A549 (cell line): Measurements from ENCODE around the gene ERBB3. TPM values are rescaled to one million over a fixed set of nuclear protein-coding genes. Genes with fewer than 3 reads are reported as not detected.

Experiments
- ATAC-seq, 2 experiments: fragments of 200-7000 bp in 1 of 2; fragments of >200 bp in 1 of 2; cut with Nextera tagmentation in 1 of 2; cut with Tn5 transposase in 1 of 2; 3 replicates each; pipeline versions ENCODE4 v1.8.0 to v1.9.1; 2018 to 2020; ENCODE audit warnings: mild to moderate bottlenecking in 1 of 2, moderate library complexity in 1 of 2
- CTCF ChIA-PET: fragments of 300-600 bp; sonication (Branson Sonifier 250); formaldehyde crosslinking; extraction: SDS; loops from one replicate; lab custom pipeline; 2021; ENCODE audit warnings: antibody characterized with exemption, inconsistent platforms; lab: Yijun Ruan, JAX
- POLR2A ChIA-PET: fragments of 350-600 bp; formaldehyde crosslinking; extraction: SDS; loops from one replicate; lab custom pipeline; 2021; ENCODE audit warnings: antibody characterized with exemption, inconsistent platforms; lab: Yijun Ruan, JAX
- DNase-seq, 2 experiments: peaks; one replicate each; pipeline versions ENCODE4 v3.0.0 to v3.0.0-alpha.2; 2011 to 2016; ENCODE audit warnings: low read depth in 1 of 2, low spot score in 1 of 2
- FAIRE-seq: peaks from 2 replicates; lab custom pipeline; 2011; peaks lifted over from hg19 to GRCh38; lab: Jason Lieb, UNC
- H3K27ac ChIP-seq, 2 experiments: fragments of >200 bp; sonication (Bioruptor Twin); formaldehyde crosslinking; 3 replicates each; pipeline ENCODE4 v1.5.1; 2016 to 2017
- H3K4me1 ChIP-seq: fragments of >200 bp; sonication (Bioruptor Twin); formaldehyde crosslinking; 3 replicates; pipeline ENCODE4 v1.6.1; 2016
- H3K4me2 ChIP-seq: fragments of >200 bp; sonication (Bioruptor Twin); formaldehyde crosslinking; 3 replicates; pipeline ENCODE4 v1.6.1; 2016
- H3K4me3 ChIP-seq: fragments of >200 bp; sonication (Bioruptor Twin); formaldehyde crosslinking; 3 replicates; pipeline ENCODE4 v1.5.1; 2016
- H3K9me3 ChIP-seq: fragments of >200 bp; sonication (Bioruptor Twin); formaldehyde crosslinking; 3 replicates; pipeline ENCODE4 v1.6.1; 2016
- BHLHE40 ChIP-seq: IDR thresholded peaks from 2 replicates; pipeline ENCODE4 v1.6.1; 2012; ENCODE audit warnings: low read depth, low read length, inconsistent platforms
- CBX2 ChIP-seq: fragments of 200-600 bp; sonication (generic); IDR thresholded peaks from 2 replicates; pipeline ENCODE4 v1.6.1; 2016; ENCODE audit warnings: low read depth, mild to moderate bottlenecking, borderline replicate concordance
- CHD2 ChIP-seq: fragments of 150-350 bp; IDR thresholded peaks from 2 replicates; pipeline ENCODE4 v1.6.1; 2014; ENCODE audit warnings: low read length; ENCODE audit not compliant: partially characterized antibody
- E2F6 ChIP-seq: IDR thresholded peaks from 2 replicates; pipeline ENCODE4 v1.6.1; 2012; ENCODE audit warnings: low read depth, borderline replicate concordance
- EHF ChIP-seq: fragments of 250-450 bp; sonication (Bioruptor Pico); IDR thresholded peaks from 2 replicates; pipeline ENCODE4 v1.5.0; 2020; ENCODE audit warnings: mild to moderate bottlenecking
- EP300 ChIP-seq, 2 experiments: fragments of >200 bp; sonication (Bioruptor Twin); formaldehyde crosslinking; IDR thresholded peaks; 2 replicates in 1 of 2; 3 replicates in 1 of 2; pipeline ENCODE4 v1.6.1; 2016 to 2017
- ESRRA ChIP-seq: fragments of 150-350 bp; IDR thresholded peaks from 2 replicates; pipeline ENCODE4 v1.6.1; 2014; ENCODE audit warnings: mild to moderate bottlenecking, low read length, borderline replicate concordance
- HDAC2 ChIP-seq: fragments of 200-600 bp; sonication (generic); IDR thresholded peaks from 2 replicates; pipeline ENCODE4 v1.6.1; 2016
- HES2 ChIP-seq: fragments of >200 bp; sonication (Bioruptor Twin); formaldehyde crosslinking; IDR thresholded peaks from 2 replicates; pipeline ENCODE4 v1.6.1; 2016
- HEYL ChIP-seq: fragments of 250-450 bp; sonication (Bioruptor Pico); IDR thresholded peaks from 2 replicates; pipeline ENCODE4 v1.8.0; 2021; ENCODE audit warnings: mild to moderate bottlenecking, moderate library complexity
- HOXB5 ChIP-seq: fragments of 250-450 bp; sonication (Bioruptor Pico); IDR thresholded peaks from 2 replicates; pipeline ENCODE4 v1.5.0; 2020; ENCODE audit warnings: mild to moderate bottlenecking, moderate library complexity
- JUN ChIP-seq, 2 experiments: fragments of >200 bp; sonication (Bioruptor Twin); formaldehyde crosslinking; IDR thresholded peaks; 2 replicates in 1 of 2; 3 replicates in 1 of 2; pipeline ENCODE4 v1.6.1; 2016 to 2017
- JUNB ChIP-seq: fragments of >200 bp; sonication (Bioruptor Twin); formaldehyde crosslinking; IDR thresholded peaks from 2 replicates; pipeline ENCODE4 v1.6.1; 2016
- MAFK ChIP-seq: fragments of 450-650 bp; IDR thresholded peaks from 2 replicates; pipeline ENCODE4 v1.6.1; 2014; ENCODE audit not compliant: partially characterized antibody
- MYC ChIP-seq: IDR thresholded peaks from 2 replicates; pipeline ENCODE4 v1.6.1; 2012; ENCODE audit warnings: mild to moderate bottlenecking, inconsistent platforms, low read length, improper control_type of control experiment, borderline replicate concordance
- NFE2L2 ChIP-seq: fragments of 150-350 bp; conservative IDR thresholded peaks from 2 replicates; pipeline ENCODE4 v1.6.1; 2014; ENCODE audit warnings: low read length
- NR3C1 ChIP-seq: fragments of >200 bp; sonication (Bioruptor Twin); formaldehyde crosslinking; IDR thresholded peaks from 3 replicates; pipeline ENCODE4 v1.6.1; 2017
- PHF8 ChIP-seq: fragments of 200-600 bp; sonication (generic); IDR thresholded peaks from 2 replicates; pipeline ENCODE4 v1.6.1; 2016; ENCODE audit warnings: low read depth, mild to moderate bottlenecking, antibody characterized with exemption, moderate library complexity, borderline replicate concordance
- POLR2A ChIP-seq: IDR thresholded peaks from 2 replicates; pipeline ENCODE4 v1.6.1; 2012; ENCODE audit warnings: mild to moderate bottlenecking, low read length
- POLR2AphosphoS2 ChIP-seq: conservative IDR thresholded peaks from 2 replicates; pipeline ENCODE4 v1.6.1; 2012; ENCODE audit warnings: low read length, improper control_type of control experiment, inconsistent platforms
- RARB ChIP-seq: fragments of 250-450 bp; sonication (Bioruptor Pico); IDR thresholded peaks from 2 replicates; pipeline ENCODE4 v1.8.0; 2021; ENCODE audit warnings: mild to moderate bottlenecking, moderate library complexity
- RCOR1 ChIP-seq: fragments of 150-350 bp; IDR thresholded peaks from 2 replicates; pipeline ENCODE4 v1.6.1; 2014; ENCODE audit warnings: antibody characterized with exemption, low read length, low read depth
- REST ChIP-seq: fragments of 200-600 bp; sonication (generic); IDR thresholded peaks from 2 replicates; pipeline ENCODE4 v1.6.1; 2016; ENCODE audit warnings: antibody characterized with exemption, mild to moderate bottlenecking, moderate library complexity
- RFX5 ChIP-seq: fragments of 450-650 bp; IDR thresholded peaks from 2 replicates; pipeline ENCODE4 v1.7.1; 2014; ENCODE audit warnings: antibody characterized with exemption, mild to moderate bottlenecking, moderate library complexity
- TFCP2L1 ChIP-seq: fragments of 250-450 bp; sonication (Bioruptor Pico); IDR thresholded peaks from 2 replicates; pipeline ENCODE4 v1.5.0; 2021; ENCODE audit warnings: mild to moderate bottlenecking
- ZNF302 ChIP-seq: fragments of 250-450 bp; sonication (Bioruptor Pico); IDR thresholded peaks from 2 replicates; pipeline ENCODE4 v1.9.0; 2021; ENCODE audit warnings: inconsistent platforms, mild to moderate bottlenecking, moderate library complexity
- WGBS: methylation state at CpG from one replicate; pipeline ENCODE4 v1.1.6; 2017; ENCODE audit errors: missing lambda C conversion rate; 5-methylcytosine and 5-hydroxymethylcytosine counted together
- polyA plus RNA-seq, 4 experiments: library from polyadenylated mRNA; depleted of rRNA in 3 of 4; stranded (reverse); fragments of >200 nt; fragmentation: RNase III in 1 of 4; extraction: RNeasy Plus Mini Kit Qiagen cat#74134 plus additional on column Dnase treatment in 1 of 4; gene quantifications; 2 replicates in 3 of 4; 3 replicates in 1 of 4; pipeline ENCODE4 v1.2.3, GENCODE V29; 2011 to 2017

ERBB3 gene
- polyA plus RNA-seq, 2 of the 4 experiments (the other 2 are of a cell fraction) = 2.2 to 17.0 TPM

GRCh38 chr12:56101045-56101444 is 21.1 kb downstream of the ERBB3 start:
- FAIRE-seq = no peak
- Histone ChIP-seq H3K4me2 (no peak overlapping the region), H3K9me3 (no peaks in the 10 kb centered on the region), H3K4me1 (peaks cover 12% of the 10 kb centered on the region), H3K4me3 (no peak overlapping the region), H3K27ac (no peak overlapping the region)
- no peak for ATAC-seq
- TF ChIP-seq E2F6 (no peak), MYC (no peak), EP300 (IDR thresholded peaks at IDR 0.05) (no peak), MAFK (no peak), NFE2L2 (no peak), TFCP2L1 (CRISPR knock-in tag) (no peak), POLR2AphosphoS2 (no peak), HEYL (CRISPR knock-in tag) (no peak), ESRRA (no peak), POLR2A (no peak), JUN (IDR thresholded peaks at IDR 0.05) (no peak), RFX5 (no peak), BHLHE40 (no peak), RARB (no peak), PHF8 (no peak), HDAC2 (no peak), EHF (no peak), NR3C1 (no peak)
- 79% methylated on average over 14 of the region's 14 CpGs for WGBS
- ChIA-PET CTCF (interaction anchor here (1.0 to 2.4 kb wide), 5 partner anchors 10 to 54 kb away, joined by 3 to 15 read pairs (median 7); partner anchors contain the start of gene ERBB3), POLR2A (no interaction called here)
- DNase-seq = no peak

- DNase-seq (no peak), FAIRE-seq (no peak), ATAC-seq (no peak)
- ChIA-PET POLR2A (interaction anchor here (1.3 to 3.4 kb wide), 4 partner anchors 15 to 56 kb away, joined by 4 to 77 read pairs (median 22); partner anchors contain the start of genes RPL41 and ZC3H10), CTCF (interaction anchor here (0.6 to 4.1 kb wide), 9 partner anchors 8 to 87 kb away, joined by 3 to 21 read pairs (median 6); partner anchors contain the start of genes ERBB3, SMARCC2 and ZC3H10)
- Histone ChIP-seq H3K4me2 (no peak overlapping the region; the same call in 2 of the 3 replicates), H3K27ac (no peak overlapping the region), H3K4me1 (peaks cover 24% of the 10 kb centered on the region), H3K4me3 (no peak overlapping the region), H3K9me3 (no peaks in the 10 kb centered on the region)
- WGBS = 59% methylated on average over 1 of the region's 1 CpG
- TF ChIP-seq ESRRA = no peak
- no peak for TF ChIP-seq HOXB5
- TF ChIP-seq CBX2 = no peak
- no peak for TF ChIP-seq CHD2
- TF ChIP-seq HES2 = no peak
- no peak for TF ChIP-seq RCOR1
- TF ChIP-seq E2F6 = no peak
- no peak for TF ChIP-seq ZNF302 (CRISPR knock-in tag)
- no peak for TF ChIP-seq JUNB
Measured at GRCh38 chr12:56102683-56103065, 22.7 kb downstream of the ERBB3 start.

- H3K4me2 ChIP-seq = peak overlapping the region; percentile 85
- H3K4me1 ChIP-seq = peaks cover 24% of the 10 kb centered on the region
- POLR2A ChIA-PET = interaction anchor here (1.3 to 3.4 kb wide), 6 partner anchors 12 to 56 kb away, joined by 6 to 77 read pairs (median 12); partner anchors contain the start of genes RPL41 and ZC3H10
- DNase-seq (no peak), ATAC-seq (no peak), FAIRE-seq (no peak)
- CTCF ChIA-PET = interaction anchor here (0.6 to 4.1 kb wide), 7 partner anchors 9 to 106 kb away, joined by 3 to 23 read pairs (median 4); partner anchors contain the start of genes ERBB3, SMARCC2, SUOX and ZC3H10
- no peaks in the 10 kb centered on the region for H3K9me3 ChIP-seq
- peak overlapping the region; percentile 54 for H3K4me3 ChIP-seq
- no peak for TF ChIP-seq E2F6
- no peak for TF ChIP-seq REST
- 77% methylated on average over 6 of the region's 6 CpGs for WGBS
- H3K27ac ChIP-seq = peak overlapping the region; percentile 81 to 94
Measured at GRCh38 chr12:56103066-56103711, 23.2 kb downstream of the ERBB3 start.
